Fibroblast of lung (primary cell): ENCODE results near the gene MAGI2.

Experiments used
- CTCF ChIP-seq, 2 donors: IDR thresholded peaks in 1 of 2; conservative IDR thresholded peaks in 1 of 2; 1 replicate in 1 of 2; 2 replicates in 1 of 2; pipeline ENCODE4 v1.5.1; 2011 to 2012; ENCODE audit warnings: low read length in 2 of 2, control low read depth in 1 of 2, inconsistent platforms in 1 of 2, low read depth in 1 of 2, mild to moderate bottlenecking in 1 of 2
- EZH2 ChIP-seq: IDR thresholded peaks from 2 replicates; pipeline ENCODE4 v1.5.1; 2012; ENCODE audit warnings: low read length, control low read depth, mild to moderate bottlenecking; ENCODE audit errors: missing control alignments

GRCh38 chr7:78198756-78199155, 1254.7 kb downstream of the MAGI2 start:
- no peak for TF ChIP-seq EZH2
- TF ChIP-seq CTCF (conservative IDR thresholded peaks at IDR 0.05 in 1 of 2, IDR thresholded peaks at IDR 0.05 in 1 of 2; ENCODE audit: low read depth in 1 of 2, low read length in 2 of 2) = no peak
